Measurements from ENCODE around the gene DCK. TPM values are rescaled to one million over a fixed set of nuclear protein-coding genes. Genes with fewer than 3 reads are reported as not detected.

Gene DCK
- polyA plus RNA-seq, result 1 to 10 TPM; 3.1 to 8.0 TPM

- Histone ChIP-seq H3K4me3 (ENCODE audit: low read depth in 1 of 2, low read length in 2 of 2) (peak within 1 kb of the TSS; percentile 64 to 74), H3K9me3 (ENCODE audit: control insufficient read depth in 2 of 2, insufficient read depth in 1 of 2, low read depth in 1 of 2, low read length in 1 of 2) (no peaks in the 10 kb centered on the region), H3K27ac (ENCODE audit: low read depth in 2 of 2, low read length in 1 of 2) (peak within 1 kb of the TSS; percentile 93 to 94), H3K4me1 (ENCODE audit: control insufficient read depth in 2 of 2, insufficient read depth in 2 of 2, low read length in 1 of 2) (no peaks in the 10 kb centered on the region), H3K36me3 (ENCODE audit: control insufficient read depth in 2 of 2, insufficient read depth in 2 of 2, low read length in 1 of 2) (no peaks in the 10 kb centered on the region), H3K27me3 (ENCODE audit: control insufficient read depth in 1 of 2, insufficient read depth in 2 of 2, low read length in 2 of 2) (no peaks in the 10 kb centered on the region)
- 1% methylated on average over 73 to 74 of the region's 74 CpGs for WGBS, 2 donors
These were observed at the start of gene DCK for GRCh38 chr4:70993181-70994068. DCK (plus strand) TSS chr4:70993649; CDS start chr4:70993836, 187 bp downstream.

- WGBS, 2 donors, result 58 to 59% methylated on average over 3 of the region's 3 CpGs
- H3K4me3 ChIP-seq (ENCODE audit: low read depth in 1 of 2, low read length in 2 of 2), result no peak overlapping the region
- no peaks in the 10 kb centered on the region for H3K36me3 ChIP-seq (ENCODE audit: control insufficient read depth in 2 of 2, insufficient read depth in 2 of 2, low read length in 1 of 2)
- no peaks in the 10 kb centered on the region for H3K4me1 ChIP-seq (ENCODE audit: control insufficient read depth in 2 of 2, insufficient read depth in 2 of 2, low read length in 1 of 2)
- H3K27ac ChIP-seq (ENCODE audit: low read depth in 2 of 2, low read length in 1 of 2), result no peak overlapping the region
- no peaks in the 10 kb centered on the region for H3K9me3 ChIP-seq (ENCODE audit: control insufficient read depth in 2 of 2, insufficient read depth in 1 of 2, low read depth in 1 of 2, low read length in 1 of 2)
- no peaks in the 10 kb centered on the region for H3K27me3 ChIP-seq (ENCODE audit: control insufficient read depth in 1 of 2, insufficient read depth in 2 of 2, low read length in 2 of 2)
These were observed 48.4 kb upstream of the DCK start for GRCh38 chr4:70945046-70945445.

- 84 to 89% methylated on average over 3 of the region's 3 CpGs for WGBS, 2 donors
- H3K9me3 ChIP-seq (ENCODE audit: control insufficient read depth in 2 of 2, insufficient read depth in 1 of 2, low read depth in 1 of 2, low read length in 1 of 2), result no peaks in the 10 kb centered on the region
These were observed 47.9 kb upstream of the DCK start for GRCh38 chr4:70945452-70946055.

DNA sequence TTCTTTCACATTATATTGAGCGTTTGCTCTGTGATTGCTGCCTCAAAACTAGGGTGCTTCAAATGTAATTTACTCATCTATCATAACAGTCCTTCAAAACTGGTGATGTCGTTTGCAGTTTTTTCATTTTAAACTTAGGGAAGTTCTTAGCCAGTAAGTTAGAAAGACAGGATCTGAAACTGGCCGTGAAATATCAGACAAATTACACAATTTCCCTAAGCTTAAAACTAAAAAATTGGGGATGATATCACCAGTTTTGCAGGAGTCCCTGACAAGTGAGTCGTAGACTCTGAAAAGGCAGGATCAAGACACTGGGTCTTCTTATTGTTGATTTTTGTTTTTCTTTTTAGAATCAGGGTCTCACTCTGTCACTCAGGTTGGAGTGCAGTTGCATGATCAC, 46.5 kb upstream of the DCK start:
- no peaks in the 10 kb centered on the region for H3K4me1 ChIP-seq (ENCODE audit: control insufficient read depth in 2 of 2, insufficient read depth in 2 of 2, low read length in 1 of 2)
- no peaks in the 10 kb centered on the region for H3K36me3 ChIP-seq (ENCODE audit: control insufficient read depth in 2 of 2, insufficient read depth in 2 of 2, low read length in 1 of 2)
- H3K27ac ChIP-seq (ENCODE audit: low read depth in 2 of 2, low read length in 1 of 2), result no peak overlapping the region
- no peak overlapping the region for H3K4me3 ChIP-seq (ENCODE audit: low read depth in 1 of 2, low read length in 2 of 2)
- no peaks in the 10 kb centered on the region for H3K9me3 ChIP-seq (ENCODE audit: control insufficient read depth in 2 of 2, insufficient read depth in 1 of 2, low read depth in 1 of 2, low read length in 1 of 2)
- WGBS, 2 donors, result 85 to 86% methylated on average over 4 of the region's 4 CpGs
- no peaks in the 10 kb centered on the region for H3K27me3 ChIP-seq (ENCODE audit: control insufficient read depth in 1 of 2, insufficient read depth in 2 of 2, low read length in 2 of 2)

More at GRCh38 chr4:70945452-70946055, 47.9 kb upstream of the DCK start:
- H3K36me3 ChIP-seq (ENCODE audit: control insufficient read depth in 2 of 2, insufficient read depth in 2 of 2, low read length in 1 of 2), result no peaks in the 10 kb centered on the region
- H3K4me1 ChIP-seq (ENCODE audit: control insufficient read depth in 2 of 2, insufficient read depth in 2 of 2, low read length in 1 of 2), result no peaks in the 10 kb centered on the region
- H3K4me3 ChIP-seq (ENCODE audit: low read depth in 1 of 2, low read length in 2 of 2), result no peak overlapping the region
- H3K27me3 ChIP-seq (ENCODE audit: control insufficient read depth in 1 of 2, insufficient read depth in 2 of 2, low read length in 2 of 2), result no peaks in the 10 kb centered on the region
- H3K27ac ChIP-seq (ENCODE audit: low read depth in 2 of 2, low read length in 1 of 2), result no peak overlapping the region

GRCh38 chr4:70948665-70949260, 44.7 kb upstream of the DCK start:
- H3K36me3 ChIP-seq (ENCODE audit: control insufficient read depth in 2 of 2, insufficient read depth in 2 of 2, low read length in 1 of 2), result no peaks in the 10 kb centered on the region
- WGBS, 2 donors, result 79 to 86% methylated on average over 5 of the region's 5 CpGs
- no peak overlapping the region for H3K27ac ChIP-seq (ENCODE audit: low read depth in 2 of 2, low read length in 1 of 2)
- no peaks in the 10 kb centered on the region for H3K27me3 ChIP-seq (ENCODE audit: control insufficient read depth in 1 of 2, insufficient read depth in 2 of 2, low read length in 2 of 2)
- no peak overlapping the region for H3K4me3 ChIP-seq (ENCODE audit: low read depth in 1 of 2, low read length in 2 of 2)
- no peaks in the 10 kb centered on the region for H3K9me3 ChIP-seq (ENCODE audit: control insufficient read depth in 2 of 2, insufficient read depth in 1 of 2, low read depth in 1 of 2, low read length in 1 of 2)
- H3K4me1 ChIP-seq (ENCODE audit: control insufficient read depth in 2 of 2, insufficient read depth in 2 of 2, low read length in 1 of 2), result no peaks in the 10 kb centered on the region

GRCh38 chr4:70954032-70954431, 39.4 kb upstream of the DCK start:
- WGBS, 2 donors, result 90 to 100% methylated on average over 1 of the region's 1 CpG
- no peak overlapping the region for H3K4me3 ChIP-seq (ENCODE audit: low read depth in 1 of 2, low read length in 2 of 2)
- H3K4me1 ChIP-seq (ENCODE audit: control insufficient read depth in 2 of 2, insufficient read depth in 2 of 2, low read length in 1 of 2), result no peaks in the 10 kb centered on the region
- H3K36me3 ChIP-seq (ENCODE audit: control insufficient read depth in 2 of 2, insufficient read depth in 2 of 2, low read length in 1 of 2), result no peaks in the 10 kb centered on the region
- H3K9me3 ChIP-seq (ENCODE audit: control insufficient read depth in 2 of 2, insufficient read depth in 1 of 2, low read depth in 1 of 2, low read length in 1 of 2), result no peaks in the 10 kb centered on the region
- no peak overlapping the region for H3K27ac ChIP-seq (ENCODE audit: low read depth in 2 of 2, low read length in 1 of 2)
- no peaks in the 10 kb centered on the region for H3K27me3 ChIP-seq (ENCODE audit: control insufficient read depth in 1 of 2, insufficient read depth in 2 of 2, low read length in 2 of 2)

GRCh38 chr4:70956549-70957210, 36.8 kb upstream of the DCK start:
- no peaks in the 10 kb centered on the region for H3K9me3 ChIP-seq (ENCODE audit: control insufficient read depth in 2 of 2, insufficient read depth in 1 of 2, low read depth in 1 of 2, low read length in 1 of 2)
- no peaks in the 10 kb centered on the region for H3K36me3 ChIP-seq (ENCODE audit: control insufficient read depth in 2 of 2, insufficient read depth in 2 of 2, low read length in 1 of 2)
- no peak overlapping the region for H3K4me3 ChIP-seq (ENCODE audit: low read depth in 1 of 2, low read length in 2 of 2)
- WGBS, 2 donors, result 77 to 81% methylated on average over 5 of the region's 5 CpGs
- H3K27me3 ChIP-seq (ENCODE audit: control insufficient read depth in 1 of 2, insufficient read depth in 2 of 2, low read length in 2 of 2), result no peaks in the 10 kb centered on the region
- H3K27ac ChIP-seq (ENCODE audit: low read depth in 2 of 2, low read length in 1 of 2), result no peak overlapping the region
- H3K4me1 ChIP-seq (ENCODE audit: control insufficient read depth in 2 of 2, insufficient read depth in 2 of 2, low read length in 1 of 2), result no peaks in the 10 kb centered on the region

DNA sequence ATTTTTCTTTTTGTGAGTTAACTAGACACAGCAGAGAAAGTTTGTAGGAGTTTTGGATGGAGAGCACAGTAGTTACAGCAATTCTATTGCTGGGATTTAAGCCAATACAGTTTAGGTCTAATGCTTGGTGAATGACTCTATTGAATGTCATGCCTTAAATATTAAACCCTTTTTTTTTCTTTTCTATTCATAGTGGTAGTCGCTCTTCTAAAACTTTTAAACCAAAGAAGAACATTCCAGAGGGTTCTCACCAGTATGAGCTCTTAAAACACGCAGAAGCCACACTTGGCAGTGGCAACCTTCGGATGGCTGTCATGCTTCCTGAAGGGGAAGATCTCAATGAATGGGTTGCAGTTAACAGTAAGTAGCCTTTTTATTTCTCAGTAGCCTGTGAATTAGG, 34.8 kb upstream of the DCK start:
- H3K9me3 ChIP-seq (ENCODE audit: control insufficient read depth in 2 of 2, insufficient read depth in 1 of 2, low read depth in 1 of 2, low read length in 1 of 2), result no peaks in the 10 kb centered on the region
- 66 to 74% methylated on average over 3 of the region's 3 CpGs for WGBS, 2 donors
- no peak overlapping the region for H3K27ac ChIP-seq (ENCODE audit: low read depth in 2 of 2, low read length in 1 of 2)
- no peaks in the 10 kb centered on the region for H3K36me3 ChIP-seq (ENCODE audit: control insufficient read depth in 2 of 2, insufficient read depth in 2 of 2, low read length in 1 of 2)
- H3K27me3 ChIP-seq (ENCODE audit: control insufficient read depth in 1 of 2, insufficient read depth in 2 of 2, low read length in 2 of 2), result no peaks in the 10 kb centered on the region
- H3K4me3 ChIP-seq (ENCODE audit: low read depth in 1 of 2, low read length in 2 of 2), result no peak overlapping the region
- H3K4me1 ChIP-seq (ENCODE audit: control insufficient read depth in 2 of 2, insufficient read depth in 2 of 2, low read length in 1 of 2), result no peaks in the 10 kb centered on the region

GRCh38 chr4:70969076-70969475, 24.4 kb upstream of the DCK start:
- Histone ChIP-seq H3K27me3 (ENCODE audit: control insufficient read depth in 1 of 2, insufficient read depth in 2 of 2, low read length in 2 of 2) (no peaks in the 10 kb centered on the region), H3K4me1 (ENCODE audit: control insufficient read depth in 2 of 2, insufficient read depth in 2 of 2, low read length in 1 of 2) (no peaks in the 10 kb centered on the region), H3K36me3 (ENCODE audit: control insufficient read depth in 2 of 2, insufficient read depth in 2 of 2, low read length in 1 of 2) (no peaks in the 10 kb centered on the region), H3K4me3 (ENCODE audit: low read depth in 1 of 2, low read length in 2 of 2) (no peak overlapping the region), H3K9me3 (ENCODE audit: control insufficient read depth in 2 of 2, insufficient read depth in 1 of 2, low read depth in 1 of 2, low read length in 1 of 2) (no peaks in the 10 kb centered on the region), H3K27ac (ENCODE audit: low read depth in 2 of 2, low read length in 1 of 2) (no peak overlapping the region)
- WGBS, 2 donors, result 66 to 71% methylated on average over 7 of the region's 7 CpGs
